GM21526 (cell line): ENCODE data around the gene PDE10A.

Experiments used
- ATAC-seq: cut with Tn5 transposase; IDR thresholded peaks from one replicate; pipeline ENCODE4 v1.9.1; 2021; ENCODE audit warnings: moderate library complexity; ENCODE audit not compliant: unreplicated experiment, low FRiP score

Gene PDE10A

DNA sequence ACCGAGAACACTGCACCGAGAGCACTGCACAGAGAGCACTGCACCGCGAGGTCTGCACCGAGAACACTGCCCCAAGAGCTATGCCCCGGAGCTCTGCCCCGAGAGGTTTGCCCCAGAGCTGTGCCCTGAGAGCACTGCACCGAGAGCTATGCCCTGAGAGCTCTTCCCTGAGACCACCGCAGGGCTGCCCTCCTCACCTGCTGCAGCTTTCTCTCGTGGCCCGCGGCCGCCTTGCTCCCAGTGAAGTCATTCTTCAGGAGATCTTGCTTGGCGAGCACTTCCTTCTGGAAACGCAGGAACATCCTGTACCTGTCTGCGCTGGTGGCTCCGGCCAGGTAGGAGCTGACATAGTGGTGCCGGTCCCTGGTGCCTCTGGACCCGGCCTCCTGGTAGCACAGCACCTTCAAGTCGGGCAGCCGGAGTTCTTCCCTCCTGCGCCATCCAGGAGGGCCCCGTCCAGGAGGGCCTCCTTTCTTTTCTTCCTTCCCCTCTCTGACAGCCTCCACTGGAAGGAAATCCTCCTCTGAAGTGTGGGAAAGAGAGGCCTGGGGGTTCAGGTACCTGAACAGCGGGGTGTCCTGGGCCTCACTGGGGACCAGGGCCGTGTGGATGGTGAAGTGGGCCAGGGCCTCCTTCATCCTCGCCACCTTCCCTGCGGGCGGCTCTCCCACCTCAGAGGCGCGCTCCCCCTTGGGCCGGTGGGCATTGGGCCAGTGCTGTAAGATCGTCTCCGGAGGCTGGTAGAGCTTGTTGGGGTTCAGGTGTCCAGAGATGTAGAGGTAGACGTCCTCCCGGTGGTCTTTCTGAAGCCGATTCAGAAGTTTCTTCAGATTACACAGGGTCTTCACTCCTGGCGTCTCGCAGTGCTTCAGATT lies 361.4 kb downstream of the PDE10A start:
- ATAC-seq, result no peak

DNA sequence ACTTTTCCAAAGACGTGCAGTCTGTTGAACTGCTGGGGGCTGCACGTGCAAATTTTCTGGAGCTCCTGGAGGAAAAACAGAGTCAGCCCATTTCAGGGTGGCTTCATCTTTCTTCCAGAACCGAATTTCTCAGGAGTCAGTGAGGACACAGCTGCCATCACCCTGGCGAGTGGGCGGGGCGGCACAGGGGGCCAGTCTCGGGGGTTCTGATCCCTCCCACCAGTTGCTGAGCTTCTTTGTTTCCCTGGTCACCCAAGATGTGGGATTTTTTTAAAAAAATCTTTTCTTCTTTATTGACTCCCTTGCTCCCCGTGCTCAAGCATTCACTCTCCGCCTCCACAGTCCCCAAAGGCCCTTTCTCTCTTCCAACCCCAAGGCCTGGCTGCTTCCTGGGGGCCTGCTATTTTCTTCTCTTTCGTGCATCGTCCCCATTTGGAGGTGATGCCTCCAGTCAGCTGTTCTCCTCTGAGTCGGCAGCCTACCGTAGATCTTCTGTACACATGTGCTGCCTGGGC lies 362.6 kb downstream of the PDE10A start:
- no peak for ATAC-seq

DNA sequence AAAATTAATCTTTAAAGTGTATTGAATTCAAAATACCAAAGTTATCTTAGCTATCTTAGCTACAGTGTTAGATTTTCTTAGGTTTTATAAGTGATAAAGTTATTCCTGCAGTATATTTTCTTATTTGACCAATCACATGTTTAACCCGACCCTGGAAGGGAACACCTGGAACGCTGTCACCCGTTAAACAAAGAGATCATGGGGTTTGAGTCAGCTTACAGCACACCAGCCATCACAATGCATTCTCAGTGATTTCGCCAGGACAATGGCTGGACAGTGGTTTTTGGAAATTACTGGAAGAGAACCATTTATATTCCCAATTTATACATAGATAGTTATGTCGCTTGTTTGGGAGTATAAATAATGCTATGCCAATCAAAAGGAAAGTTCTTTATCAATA lies 364.2 kb downstream of the PDE10A start:
- ATAC-seq, result no peak

DNA sequence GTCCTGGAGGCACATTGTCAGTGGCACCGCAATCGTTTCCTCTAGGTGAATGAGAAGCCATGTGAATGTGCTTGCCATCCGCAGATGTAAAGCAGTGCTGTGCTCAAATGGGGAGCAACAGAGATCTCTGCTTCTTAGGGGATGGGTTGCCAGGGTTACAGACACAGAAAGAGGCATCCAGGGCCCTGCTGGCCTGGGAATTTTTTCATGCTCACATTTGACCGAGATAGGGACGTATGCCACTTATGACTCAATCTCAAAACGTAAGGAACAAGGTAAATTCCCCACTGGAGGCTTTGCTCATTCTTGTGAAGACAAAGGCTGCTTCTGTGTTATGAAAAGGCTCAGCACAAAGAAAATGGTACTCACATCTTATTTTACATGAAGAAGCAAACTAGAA lies 364.6 kb downstream of the PDE10A start:
- no peak for ATAC-seq

DNA sequence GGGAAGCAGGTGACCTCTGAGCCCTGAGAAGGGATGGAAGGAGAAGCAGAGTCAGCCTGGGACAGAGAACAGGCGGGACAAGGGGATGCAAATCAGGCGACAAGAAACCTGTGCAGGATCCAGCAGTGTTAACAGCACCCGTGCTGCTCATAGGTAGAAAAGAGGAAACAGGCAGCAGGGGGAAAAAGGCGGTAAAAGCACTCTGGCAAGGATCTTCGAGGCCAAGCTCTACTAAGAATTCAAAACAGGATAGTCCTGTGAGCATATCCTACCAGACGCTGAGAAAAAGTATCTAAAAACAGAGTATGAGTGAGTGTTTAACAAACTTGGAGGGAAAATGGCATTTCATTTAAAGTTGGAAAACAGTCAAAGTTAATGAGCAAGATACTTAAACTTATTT lies 370.4 kb downstream of the PDE10A start:
- ATAC-seq, result no peak
